Heart left ventricle (tissue), 16 donors: ENCODE results near the gene C3orf52. TPM values are rescaled to one million over a fixed set of nuclear protein-coding genes. Genes with fewer than 3 reads are reported as not detected.

Experiments
- ATAC-seq, 4 donors: fragments of 200-7000 bp; cut with Tn5 transposase; one replicate each; pipeline ENCODE4 v1.9.1; 2020 to 2022; ENCODE audit warnings: moderate library complexity in 4 of 4, mild to moderate bottlenecking in 3 of 4, moderate number of reproducible peaks in 1 of 4
- DNase-seq, 5 donors: peaks; one replicate each; pipeline ENCODE4 v3.0.0-alpha.2; 2020
- H3K27ac ChIP-seq, 12 donors: fragments of 200-600 bp; sonication (generic) in 4 of 12; one replicate each; pipeline versions ENCODE4 v1.5.0 to v1.8.0; 2016 to 2022; ENCODE audit warnings: mild to moderate bottlenecking in 2 of 12
- H3K27me3 ChIP-seq, 9 donors: fragments of 200-600 bp; sonication (generic) in 2 of 9; one replicate each; pipeline versions ENCODE4 v1.5.1 to v1.8.0; 2016 to 2022; ENCODE audit warnings: mild to moderate bottlenecking in 3 of 9
- H3K36me3 ChIP-seq, 9 donors: fragments of 200-600 bp; sonication (generic) in 2 of 9; one replicate each; pipeline versions ENCODE4 v1.5.0 to v1.8.0; 2018 to 2022; ENCODE audit warnings: mild to moderate bottlenecking in 2 of 9
- H3K4me1 ChIP-seq, 12 donors: fragments of 200-600 bp; sonication (generic) in 4 of 12; one replicate each; pipeline versions ENCODE4 v1.5.0 to v1.8.0; 2016 to 2022; ENCODE audit warnings: mild to moderate bottlenecking in 3 of 12
- H3K4me3 ChIP-seq, 12 donors: fragments of 200-600 bp; sonication (generic) in 4 of 12; one replicate each; pipeline versions ENCODE4 v1.5.0 to v1.8.0; 2017 to 2022; ENCODE audit warnings: mild to moderate bottlenecking in 9 of 12, moderate library complexity in 4 of 12
- H3K9me3 ChIP-seq, 12 donors: fragments of 200-600 bp; sonication (generic) in 4 of 12; one replicate each; pipeline versions ENCODE4 v1.5.0 to v1.8.0; 2016 to 2022; ENCODE audit warnings: mild to moderate bottlenecking in 1 of 12
- CTCF ChIP-seq, 12 donors: fragments of 200-600 bp; sonication (generic) in 4 of 12; IDR thresholded peaks; one replicate each; pipeline versions ENCODE4 v1.5.0 to v1.8.0; 2018 to 2022; ENCODE audit warnings: antibody characterized with exemption in 12 of 12, mild to moderate bottlenecking in 5 of 12
- POLR2A ChIP-seq, 2 donors: fragments of 450-650 bp; IDR thresholded peaks; one replicate each; pipeline ENCODE4 v1.6.1; 2017; ENCODE audit warnings: antibody characterized with exemption in 2 of 2, mild to moderate bottlenecking in 2 of 2, moderate library complexity in 2 of 2
- WGBS, 4 donors: extraction: QIAGEN DNeasy Blood & Tissue Kit in 2 of 4; methylation state at CpG; one replicate each; pipeline versions ENCODE4 v1.1.5 to v1.1.7; 2013 to 2018; 5-methylcytosine and 5-hydroxymethylcytosine counted together
- intact Hi-C, 10 donors: fragments of 100-400 bp; cut with DNase I; formaldehyde crosslinking; loops; one replicate each; pipeline versions ENCODE4 v1.11.1 to v1.14.2; 2022
- polyA plus RNA-seq, 2 donors: library from polyadenylated mRNA; stranded (reverse); fragments of 200-250 nt; gene quantifications; one replicate each; pipeline ENCODE4 v1.2.3, GENCODE V29; 2013
- total RNA-seq, 9 donors: library from RNA; depleted of rRNA in 2 of 9; stranded (reverse); fragments of >200 nt in 2 of 9; fragmentation: NEBNext Ultra II Directional in 3 of 9; extraction: Animal tissue kit (Norgen Biotek cat#: 25700) in 3 of 9; gene quantifications; one replicate each; pipeline versions ENCODE4 v1.1.0 to v1.2.4, GENCODE V29; 2016 to 2023
- donor health status: ischemic (EF 13 %, LVEDD 7.1; RV severe dilation, severe dysfunction).
- donor health status: healthy with polysubstance abuse.
- donor health status: DM: no; HTN: yes; CAD: no.
- donor health status: DM: no; HTN: no; CAD: no.
- donor health status: ischemic (EF 25% LVEDD 6.9; RV normal size, moderate dysfunction).
- donor health status: ischemic (EF 25% LVEDD 5.7; RV mildly dilated, moderate dysfunction).
- donor health status: healthy.
- donor health status: DM: yes; HTN: yes; CAD: no.
- donor health status: ischemic (EF 35%, LVEDD 5.7; RV mildly dilated, moderate dysfunction).
- donor health status: nonischemic (EF 11% LVEDD 7.7; RV severe dilation, severe dysfunction).
- donor health status: DM: yes; HTN: yes; CAD: no.
- donor health status: PGD.
- donor health status: ischemic (EF 29% LVEDD 5.4; RV normal size, mild dysfunction).
- donor health status: nonischemic (EF 23%, LVEDD 6.1; RV moderate dilation, normal function).

Gene C3orf52
- total and polyA plus RNA-seq, 11 donors = 1.4 to 9.6 (median 4.9) TPM

- Histone ChIP-seq H3K4me3 (no peak overlapping the region), H3K27ac (peak overlapping the region in 2 of 12 donors; percentile 30 to 67), H3K27me3 (no peaks in the 10 kb centered on the region), H3K36me3 (peaks cover 0 to 4% (median 0%) of the 10 kb centered on the region in 9 donors), H3K9me3 (no peaks in the 10 kb centered on the region), H3K4me1 (peaks cover 0 to 38% (median 14%) of the 10 kb centered on the region in 12 donors)
- ATAC-seq (no peak), DNase-seq (no peak)
- intact Hi-C loops = loop anchor here in 2 of 10 donors (5.0 to 10.0 kb wide), 2 partner anchors 168 to 396 kb away; partner anchors contain the start of gene SLC9C1 (in 1 of the 2)
- TF ChIP-seq CTCF (IDR thresholded peaks at IDR 0.05) (no peak), POLR2A (IDR thresholded peaks at IDR 0.05) (no peak)
- 65 to 77% (median 72%) methylated on average over 1 of the region's 1 CpG for WGBS, 4 donors
These were observed 40.3 kb downstream of the C3orf52 start for GRCh38 chr3:112126511-112126911.

- H3K27ac ChIP-seq = peak overlapping the region in 1 of 12 donors; percentile 67
These were observed 41.6 kb downstream of the C3orf52 start for GRCh38 chr3:112127522-112128494.

GRCh38 chr3:112128843-112129727 is 42.9 kb downstream of the C3orf52 start:
- ATAC-seq = no peak

More at GRCh38 chr3:112127522-112128494, 41.6 kb downstream of the C3orf52 start:
- DNase-seq (no peak), ATAC-seq (peak in 2 of 4 donors; percentile 46 to 59)
- peaks cover 0 to 44% (median 14%) of the 10 kb centered on the region in 12 donors for H3K4me1 ChIP-seq
- no peak for TF ChIP-seq POLR2A (IDR thresholded peaks at IDR 0.05)
- TF ChIP-seq CTCF (IDR thresholded peaks at IDR 0.05) = no peak
- intact Hi-C loops = loop anchor here in 2 of 10 donors (5.0 to 10.0 kb wide), 2 partner anchors 167 to 394 kb away; partner anchors contain the start of gene SLC9C1 (in 1 of the 2)
- H3K4me3 ChIP-seq = peak overlapping the region in 6 of 12 donors; percentile 2 to 19 (median 12)
- WGBS, 4 donors = 45 to 51% (median 49%) methylated on average over 10 of the region's 10 CpGs
- no peaks in the 10 kb centered on the region for H3K9me3 ChIP-seq
- peaks cover 0 to 4% (median 0%) of the 10 kb centered on the region in 9 donors for H3K36me3 ChIP-seq
- no peaks in the 10 kb centered on the region for H3K27me3 ChIP-seq

More at GRCh38 chr3:112128843-112129727, 42.9 kb downstream of the C3orf52 start:
- H3K4me3 ChIP-seq = no peak overlapping the region
- DNase-seq = no peak
- H3K27ac ChIP-seq = peak overlapping the region in 1 of 12 donors; percentile 13
- peaks cover 0 to 55% (median 14%) of the 10 kb centered on the region in 12 donors for H3K4me1 ChIP-seq
- intact Hi-C loops = loop anchor here in 2 of 10 donors (5.0 to 10.0 kb wide), 2 partner anchors 166 to 393 kb away; partner anchors contain the start of gene SLC9C1 (in 1 of the 2)
- peaks cover 0 to 4% (median 0%) of the 10 kb centered on the region in 9 donors for H3K36me3 ChIP-seq
- 77 to 85% (median 84%) methylated on average over 7 of the region's 7 CpGs for WGBS, 4 donors
- H3K9me3 ChIP-seq = no peaks in the 10 kb centered on the region
- no peaks in the 10 kb centered on the region for H3K27me3 ChIP-seq
- no peak for TF ChIP-seq CTCF (IDR thresholded peaks at IDR 0.05)
- no peak for TF ChIP-seq POLR2A (IDR thresholded peaks at IDR 0.05)
